ENCODE results near the gene RUSC2.
"Not testable (repeated sequence)": the region's sequence is repeated elsewhere in the genome, so short reads cannot be mapped to it uniquely, and the experiment has no call there.

DNA sequence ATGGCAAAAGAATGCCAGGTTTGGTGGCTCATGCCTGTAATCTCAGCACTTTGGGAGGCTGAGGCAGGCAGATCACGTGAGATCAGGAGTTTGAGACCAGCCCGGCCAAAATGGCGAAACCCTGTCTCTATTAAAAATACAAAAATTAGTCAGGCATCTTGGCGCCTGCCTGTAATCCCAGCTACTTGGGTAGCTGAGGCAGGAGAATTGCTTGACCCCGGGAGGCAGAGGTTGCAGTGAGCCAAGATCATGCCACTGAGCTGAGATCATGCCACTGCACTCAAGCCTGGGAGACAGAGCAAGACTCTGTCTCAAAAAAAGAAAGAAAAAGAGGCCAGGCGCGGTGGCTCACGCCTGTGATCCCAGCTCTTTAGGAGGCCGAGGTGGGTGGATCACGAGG is 8.3 kb downstream of the RUSC2 start:
- not testable (repeated sequence) for TF ChIP-seq POLR2A (IDR thresholded peaks at IDR 0.05; ENCODE audit: borderline replicate concordance, extremely low read depth, insufficient read depth, insufficient read length); CTCF (IDR thresholded peaks at IDR 0.05 in 2 of 3, conservative IDR thresholded peaks at IDR 0.05 in 1 of 3; ENCODE audit: borderline replicate concordance in 1 of 3, insufficient read depth in 1 of 3, low read depth in 2 of 3, low read length in 2 of 3)

Data from HCT116 (cell line).